SKM-1 treated with dmso at 0.1 percent for 144 hours (cell line): ENCODE results near the gene TANK.
A peak's percentile ranks its signal among the peaks of the same experiment; 100 is the strongest.
"Not testable (repeated sequence)": the region's sequence is repeated elsewhere in the genome, so short reads cannot be mapped to it uniquely, and the experiment has no call there.

Source experiments
- DNase-seq: peaks from one replicate; lab custom pipeline; 2025; ENCODE audit not compliant: unreplicated experiment; lab: John Stamatoyannopoulos, UW

The TANK gene

DNA sequence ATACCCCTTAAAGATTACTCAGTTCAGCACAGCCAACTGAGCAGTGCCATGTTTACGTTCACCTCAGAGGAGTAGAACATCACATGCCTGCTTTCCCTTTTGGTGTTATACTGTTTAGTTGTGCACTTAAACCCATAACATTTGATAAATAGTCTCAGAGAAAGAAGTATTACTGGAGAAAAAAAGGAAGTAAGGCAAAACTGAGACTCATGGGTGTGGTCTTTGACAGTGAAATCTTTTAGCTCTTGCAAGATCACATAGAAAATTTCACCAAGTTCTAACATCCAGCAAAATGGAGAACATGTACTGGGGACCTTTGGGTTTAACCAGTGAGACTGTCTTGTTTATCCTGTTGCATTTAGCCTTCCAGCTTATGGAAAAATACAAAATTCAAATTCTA lies 5.6 kb downstream of the TANK start:
- peak; percentile 85 for DNase-seq

DNA sequence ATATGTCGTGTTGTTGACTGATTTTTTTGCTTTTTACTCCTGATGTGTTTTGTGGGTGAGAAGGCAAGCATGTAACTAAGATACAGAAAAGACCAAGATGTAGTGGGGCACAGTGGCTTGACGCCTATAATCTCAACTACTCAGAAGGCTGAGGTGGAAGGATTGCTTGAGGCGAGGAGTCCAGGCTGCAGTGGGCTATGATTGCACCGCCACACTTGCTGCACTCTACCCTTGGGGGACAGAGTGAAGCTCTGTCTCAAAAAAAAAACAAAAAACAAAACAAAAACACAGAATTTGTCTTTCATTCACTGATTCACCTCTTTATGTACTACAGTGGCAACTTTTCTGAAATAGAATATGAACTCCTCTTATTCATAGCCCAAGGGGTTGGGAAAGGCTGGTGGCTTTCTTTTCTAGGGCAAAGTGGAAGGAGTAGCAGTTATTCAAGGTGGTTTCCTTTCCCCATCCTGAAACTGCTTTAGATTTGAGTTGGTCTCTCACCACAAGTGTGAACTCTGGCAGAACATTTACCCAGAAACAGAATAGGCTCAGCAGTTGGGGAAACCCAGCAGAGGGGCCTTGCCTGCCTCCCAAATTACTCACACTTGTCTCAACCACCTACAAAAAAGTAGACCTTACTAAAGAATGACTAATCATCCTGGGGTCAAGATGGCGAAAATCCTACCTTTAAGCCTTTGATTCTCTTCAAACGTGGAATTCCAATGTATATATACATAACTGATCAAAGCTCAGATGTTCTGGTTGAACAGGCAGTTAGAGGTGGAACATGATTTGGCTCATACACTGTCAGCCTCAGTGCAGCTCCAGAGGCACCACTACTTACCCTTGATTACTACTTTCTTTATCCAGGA lies 6.5 kb downstream of the TANK start:
- DNase-seq, result no peak

DNA sequence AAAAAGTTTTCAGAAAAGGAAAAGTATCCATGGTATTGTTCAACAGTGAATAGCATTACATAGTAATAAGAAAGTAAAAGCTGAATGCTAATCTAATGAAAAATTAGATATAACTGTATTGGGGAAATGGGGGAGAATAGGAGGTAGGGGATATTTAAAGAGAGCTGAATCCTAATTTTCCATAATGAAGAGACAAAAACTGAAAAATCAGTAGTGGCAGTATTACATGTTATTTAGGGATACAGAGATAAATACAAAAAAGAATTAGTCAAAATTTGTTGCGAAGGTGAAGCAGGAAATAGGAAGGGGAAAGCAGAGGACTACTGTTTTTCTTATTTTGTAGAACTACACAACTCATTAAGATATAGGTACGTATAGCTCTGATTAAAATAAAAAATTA lies 9.1 kb downstream of the TANK start:
- DNase-seq, result no peak

DNA sequence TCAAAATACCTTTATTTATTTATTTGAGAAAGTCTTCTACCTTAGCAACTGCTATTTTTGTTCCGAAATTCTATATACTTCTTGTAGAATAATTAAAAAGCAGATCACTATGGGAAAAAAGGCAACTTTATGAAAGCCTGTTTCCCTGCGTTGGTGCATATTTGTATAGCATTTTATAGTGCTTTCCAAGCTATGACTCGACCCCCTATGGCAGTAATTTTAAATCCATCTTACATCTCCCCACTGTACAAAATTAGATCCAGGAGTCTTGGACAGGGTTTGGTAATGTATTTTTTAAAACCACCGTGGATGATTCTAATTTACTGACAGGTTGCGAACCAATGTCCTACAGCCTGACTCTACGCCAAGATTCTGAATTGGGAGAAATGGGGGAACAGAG lies 10.1 kb downstream of the TANK start:
- no peak for DNase-seq

DNA sequence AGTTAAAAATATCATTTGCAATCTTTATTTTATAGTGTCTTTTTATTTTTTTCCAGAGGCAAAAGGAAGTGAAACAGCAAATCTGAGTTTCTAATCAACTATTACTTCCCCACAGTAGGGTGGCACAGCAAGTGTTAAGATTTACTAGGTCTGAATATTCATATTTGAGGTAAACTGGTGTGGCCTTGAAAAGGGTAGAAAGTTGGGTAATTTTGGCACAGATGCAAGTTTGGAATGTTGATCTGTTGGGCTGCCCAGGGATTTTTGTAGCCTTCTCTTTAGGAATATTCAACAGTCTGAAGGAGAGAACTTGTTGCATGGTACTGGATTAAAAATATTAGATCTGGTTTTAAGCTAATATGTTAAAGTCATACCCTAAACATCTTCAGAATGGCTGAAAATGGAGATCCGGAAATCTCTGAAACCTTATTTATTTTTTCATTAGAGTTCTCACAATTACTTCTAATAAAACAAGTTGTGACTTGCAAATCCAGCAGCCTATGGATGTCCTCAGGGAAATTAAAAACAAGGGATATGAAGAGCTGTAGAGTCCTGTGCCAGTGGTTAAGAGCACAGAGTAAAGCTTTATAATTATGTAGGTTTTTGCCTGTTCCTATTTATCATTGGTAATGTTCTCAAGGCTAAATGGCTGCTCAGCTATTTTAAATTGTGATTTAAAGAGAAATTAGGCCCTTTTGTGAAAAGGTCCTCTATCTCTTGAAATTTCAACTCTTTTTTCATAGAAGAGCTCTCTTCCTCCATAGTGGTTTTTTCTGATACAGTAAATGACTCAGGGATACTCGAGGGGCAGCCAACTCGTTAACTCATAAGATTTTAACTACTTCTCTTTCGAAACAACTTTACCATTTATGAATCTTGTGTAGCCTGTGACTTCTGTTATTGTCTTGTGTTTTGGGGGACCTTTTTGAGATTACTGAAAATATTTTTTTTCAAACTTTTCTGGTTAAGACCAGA lies 11.0 kb downstream of the TANK start:
- DNase-seq, result no peak

DNA sequence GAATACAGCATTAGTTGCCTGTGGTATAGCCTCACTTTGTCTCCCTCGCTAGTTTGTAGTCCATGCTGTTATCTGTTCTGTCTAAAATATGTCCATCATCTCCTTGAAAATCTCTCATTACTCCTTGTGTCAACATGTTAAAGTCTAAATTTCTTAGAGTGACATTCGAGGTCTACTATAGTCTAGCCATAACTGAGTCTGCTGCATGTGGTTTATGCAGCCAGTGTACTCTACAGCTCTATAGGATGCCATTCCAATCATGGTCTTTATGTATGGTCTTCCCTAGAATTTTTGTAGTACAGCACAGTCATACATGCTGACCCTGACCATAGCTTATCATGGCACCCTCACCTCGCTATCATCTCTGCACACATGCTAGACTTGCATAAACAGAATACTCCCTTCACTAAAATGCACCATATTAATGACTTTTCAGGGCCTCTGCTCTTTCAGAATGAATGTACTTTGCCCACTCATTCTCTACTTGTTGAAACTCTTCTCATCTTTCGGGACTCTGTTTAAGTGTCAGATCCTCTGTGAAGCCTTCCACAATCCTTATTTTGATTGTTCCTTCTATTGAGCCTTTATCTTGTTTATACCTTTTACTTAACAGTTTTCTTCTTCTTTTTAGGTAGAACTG lies 12.8 kb downstream of the TANK start:
- no peak for DNase-seq

DNA sequence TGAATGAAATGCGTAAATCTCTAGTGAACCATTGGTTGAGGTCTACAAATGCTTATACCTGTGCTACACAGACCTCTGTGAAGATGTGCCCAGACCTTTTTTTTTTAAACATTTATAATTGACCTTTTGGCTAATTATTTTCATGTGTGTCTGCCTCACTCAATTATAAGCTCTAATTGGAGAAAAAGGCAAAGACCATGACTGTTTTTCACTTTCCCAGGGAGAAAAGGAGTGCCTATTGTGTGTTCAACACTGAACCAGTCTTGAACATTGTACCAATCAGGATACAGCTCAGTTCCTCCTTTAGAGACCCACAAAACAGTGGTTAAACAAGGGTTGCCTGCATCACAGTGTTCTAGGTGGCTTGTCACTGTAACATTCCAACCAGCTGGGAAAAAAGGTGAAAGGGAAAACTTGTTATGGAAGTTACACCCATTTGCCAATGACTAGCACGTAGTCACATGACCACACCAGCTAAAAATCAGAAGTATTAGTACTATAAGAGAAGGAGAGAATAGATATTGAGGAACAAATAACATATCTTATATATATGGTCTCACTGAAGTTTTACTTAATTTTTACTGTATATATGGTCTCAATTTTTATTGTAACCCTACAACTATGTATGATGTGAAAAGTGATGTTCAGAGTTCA lies 13.4 kb downstream of the TANK start:
- DNase-seq, result no peak

DNA sequence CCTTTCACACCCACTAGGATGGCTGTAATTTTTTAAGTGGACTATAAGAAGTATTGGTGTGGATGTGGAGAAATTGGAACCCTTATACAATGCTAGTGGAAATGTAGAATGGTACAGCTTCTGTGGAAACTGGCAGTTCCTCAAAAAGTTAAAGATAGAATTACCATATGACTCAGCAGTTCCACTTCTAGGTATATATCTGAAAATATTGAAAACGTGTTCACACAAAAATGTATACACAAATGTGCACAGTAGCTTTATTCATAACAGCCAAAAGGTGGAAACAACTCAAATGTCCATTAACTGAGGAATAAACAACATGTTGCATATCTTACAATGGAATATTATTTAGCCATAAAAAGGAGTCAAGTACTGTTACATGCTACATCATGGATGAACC lies 17.7 kb downstream of the TANK start:
- DNase-seq, result peak; percentile 37

DNA sequence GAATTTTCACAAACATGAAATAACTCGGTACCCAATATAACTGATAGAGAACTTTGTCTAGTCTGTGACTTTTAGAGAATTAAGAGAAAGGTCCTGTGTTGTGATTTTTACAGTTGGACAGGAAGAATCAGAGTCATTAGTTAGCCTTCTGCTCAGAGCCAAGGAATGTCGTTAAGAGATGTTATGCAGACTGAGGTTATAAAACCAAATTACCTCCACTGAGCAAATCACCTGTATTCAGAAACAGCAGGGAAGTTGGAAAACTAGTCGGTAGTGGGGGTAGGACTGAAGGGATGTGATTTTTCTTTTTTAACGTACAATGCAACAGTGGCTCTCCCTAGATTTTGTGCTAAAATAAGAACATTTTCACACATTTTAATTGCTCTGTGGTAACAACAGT lies 18.5 kb downstream of the TANK start:
- DNase-seq, result no peak

DNA sequence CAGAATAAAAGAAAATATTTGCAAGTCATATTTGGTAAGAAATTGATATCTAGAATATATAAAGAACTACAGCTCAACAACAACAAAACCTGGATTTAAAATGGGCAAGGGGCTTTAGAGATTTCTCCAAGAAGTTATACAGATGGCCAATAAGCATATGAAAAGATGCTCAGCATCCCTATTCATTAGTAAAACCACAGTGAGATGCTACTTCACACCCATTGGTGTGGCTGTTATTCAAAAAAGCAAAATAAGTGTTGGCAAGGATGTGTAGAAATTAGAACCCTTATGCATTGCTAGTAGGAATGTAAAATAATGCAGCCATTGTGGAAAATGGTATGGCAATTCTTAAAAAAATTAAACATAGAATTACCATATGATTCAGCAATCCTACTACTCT lies 29.8 kb downstream of the TANK start:
- DNase-seq, result no peak

DNA sequence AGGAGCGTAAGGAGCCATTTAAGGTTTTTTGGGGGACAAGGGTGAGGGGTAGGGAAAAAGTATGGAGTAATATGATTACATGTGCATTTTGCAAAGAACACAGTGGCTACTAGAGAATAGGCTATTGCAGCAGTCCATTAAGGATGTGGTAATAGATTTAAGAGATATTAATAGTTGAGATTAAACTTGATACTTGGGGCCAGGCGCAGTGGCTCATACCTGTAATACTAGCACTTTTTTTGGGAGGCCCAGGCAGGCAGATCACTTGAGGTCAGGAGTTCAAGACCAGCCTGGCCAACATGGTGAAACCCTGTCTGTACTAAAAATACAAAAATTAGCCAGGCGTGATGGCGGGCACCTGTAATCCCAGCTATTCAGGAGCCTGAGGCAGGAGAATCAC lies 35.4 kb downstream of the TANK start:
- not testable (repeated sequence) for DNase-seq

DNA sequence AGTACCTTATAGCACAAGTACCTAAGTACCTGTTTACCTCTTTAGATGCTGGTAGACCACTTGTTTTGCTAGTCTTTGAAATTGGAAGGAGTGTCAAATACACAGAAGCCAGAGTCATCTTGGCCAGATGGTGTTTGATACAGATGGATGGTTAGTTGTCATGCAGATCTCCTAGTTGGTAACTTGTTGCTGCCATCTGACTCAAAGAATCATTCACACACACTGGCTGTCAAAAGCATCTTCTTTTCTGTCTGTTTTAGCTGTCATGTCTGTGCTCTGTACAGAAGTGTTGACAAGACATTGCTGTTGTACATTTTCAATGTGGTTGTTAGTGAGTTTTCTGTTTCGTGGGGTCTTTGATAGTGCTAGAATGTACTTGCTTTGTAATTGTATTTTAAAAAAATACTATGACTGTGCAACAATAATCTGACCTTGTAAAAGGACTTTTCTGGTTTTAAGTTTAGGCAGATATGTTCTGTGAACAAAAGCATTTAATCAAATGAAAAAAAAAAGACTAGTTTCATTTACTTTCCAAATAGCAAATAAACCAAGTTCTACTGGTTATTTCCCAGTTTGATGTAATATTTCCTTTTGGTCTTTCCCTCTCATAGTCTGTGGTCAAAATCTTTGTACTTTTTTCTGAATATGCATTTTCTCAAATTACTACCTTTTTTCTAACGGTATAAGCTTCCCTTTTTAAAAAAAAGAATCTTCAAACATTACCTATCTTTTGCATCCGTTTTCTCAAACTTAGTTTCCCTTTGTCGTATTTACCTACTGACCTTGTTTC lies 39.9 kb downstream of the TANK start:
- no peak for DNase-seq

DNA sequence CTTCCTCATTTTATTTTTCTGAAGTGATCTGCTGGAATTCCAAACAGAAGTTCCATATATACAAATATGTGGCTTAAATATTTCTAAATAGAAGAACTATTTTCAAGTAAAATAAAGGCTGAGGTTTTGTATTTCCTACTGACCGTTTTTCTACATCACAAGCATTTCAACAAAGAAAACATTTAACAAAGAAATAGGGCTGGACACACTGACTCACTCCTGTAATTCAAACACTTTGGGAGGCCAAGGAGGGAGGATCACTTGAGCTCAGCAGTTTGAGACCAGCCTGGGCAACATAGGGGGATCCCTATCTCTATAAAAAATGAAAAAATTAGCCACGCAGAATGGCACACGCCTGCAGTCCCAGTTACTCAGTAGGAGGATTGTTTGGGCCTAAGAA lies 44.6 kb downstream of the TANK start:
- DNase-seq, result no peak

DNA sequence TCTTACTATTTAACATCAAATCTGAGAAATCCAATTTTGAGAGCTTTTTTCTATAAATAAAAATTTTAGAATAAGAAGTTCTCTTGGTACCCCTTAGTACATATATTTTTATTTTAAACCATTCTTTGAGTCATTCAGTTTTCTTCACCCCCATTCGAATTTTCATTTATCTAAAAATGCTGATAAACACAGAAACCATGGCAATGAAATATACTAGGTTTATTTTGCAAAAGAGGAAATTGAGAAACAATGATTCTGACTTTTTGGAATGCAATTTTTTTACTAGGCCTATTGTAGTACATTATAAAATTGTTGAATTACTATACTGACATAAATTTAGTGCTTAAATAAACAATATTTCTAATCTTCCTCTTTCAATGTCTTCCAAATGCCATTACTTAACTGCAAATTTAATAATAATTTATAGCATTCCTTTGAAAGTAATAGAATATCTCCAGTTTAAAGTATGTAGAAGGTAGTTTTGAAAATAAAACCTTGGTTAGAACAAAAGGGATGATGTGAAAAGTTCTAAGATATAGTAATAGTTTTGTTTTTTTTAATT lies 46.3 kb downstream of the TANK start:
- DNase-seq, result no peak

DNA sequence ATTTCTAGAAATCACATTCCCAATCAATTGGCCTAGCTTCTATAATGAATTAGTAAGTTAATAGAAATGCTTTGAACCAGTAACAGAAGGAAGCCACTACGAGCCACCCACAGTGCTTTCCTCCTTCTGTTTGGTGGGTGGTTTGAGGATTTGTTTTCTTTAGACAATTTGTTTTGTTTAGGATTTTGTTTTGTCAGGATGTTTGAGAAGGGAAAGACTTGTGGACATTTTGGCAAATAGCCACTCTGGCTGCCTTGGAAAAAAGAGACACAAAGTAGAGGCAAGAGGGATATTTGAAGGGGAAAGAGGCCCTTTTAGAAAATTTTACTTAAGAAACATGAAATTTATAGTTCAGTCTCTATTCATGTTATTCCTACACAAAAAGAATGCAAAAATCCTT lies 47.7 kb downstream of the TANK start:
- DNase-seq, result no peak

DNA sequence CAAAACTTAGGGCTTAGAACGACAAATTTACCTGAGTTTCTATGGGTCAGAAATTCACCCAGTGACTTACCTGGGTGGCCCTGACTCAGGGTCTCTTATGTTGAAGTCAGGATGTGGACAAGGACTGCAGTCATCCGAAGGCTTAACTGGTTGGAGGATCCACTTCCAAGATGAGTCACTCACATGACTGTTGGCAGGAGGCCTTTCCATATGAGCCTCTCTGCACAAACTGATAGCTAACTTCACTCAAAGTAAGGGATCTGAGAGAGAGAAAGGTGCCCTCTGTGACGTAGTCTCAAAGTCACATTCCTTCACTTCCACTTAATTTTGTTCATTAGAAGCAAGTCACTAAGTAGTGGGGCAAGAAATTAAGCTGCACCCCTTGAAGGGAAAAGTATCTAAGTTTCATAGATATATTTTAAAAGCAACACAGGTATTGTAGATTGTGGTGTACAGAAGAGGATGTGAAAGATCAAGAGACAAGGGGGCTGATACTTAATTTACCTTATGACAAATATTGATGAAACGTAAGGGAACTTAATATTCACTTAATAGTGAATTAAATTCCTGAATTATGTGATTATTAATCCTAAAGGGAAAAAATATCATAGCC lies 48.4 kb downstream of the TANK start:
- no peak for DNase-seq

DNA sequence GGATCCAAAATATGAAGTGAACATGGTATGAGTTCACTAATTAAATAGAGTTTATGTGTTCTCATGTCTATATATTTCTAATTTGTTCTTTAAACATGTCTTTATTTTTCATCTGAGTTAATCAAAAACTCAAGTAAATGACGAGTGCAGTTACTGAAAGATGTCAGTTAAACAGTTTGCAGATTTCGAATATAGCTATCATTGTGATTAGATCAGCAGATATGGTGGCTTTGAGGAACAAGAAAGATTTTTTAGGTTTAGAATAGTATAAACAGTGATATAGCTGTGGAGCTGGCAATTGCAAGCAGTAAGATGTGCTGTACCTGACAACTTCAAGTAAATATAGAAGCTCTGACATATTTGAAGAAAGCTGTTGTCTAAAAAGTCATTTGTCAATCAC lies 49.7 kb downstream of the TANK start:
- no peak for DNase-seq

DNA sequence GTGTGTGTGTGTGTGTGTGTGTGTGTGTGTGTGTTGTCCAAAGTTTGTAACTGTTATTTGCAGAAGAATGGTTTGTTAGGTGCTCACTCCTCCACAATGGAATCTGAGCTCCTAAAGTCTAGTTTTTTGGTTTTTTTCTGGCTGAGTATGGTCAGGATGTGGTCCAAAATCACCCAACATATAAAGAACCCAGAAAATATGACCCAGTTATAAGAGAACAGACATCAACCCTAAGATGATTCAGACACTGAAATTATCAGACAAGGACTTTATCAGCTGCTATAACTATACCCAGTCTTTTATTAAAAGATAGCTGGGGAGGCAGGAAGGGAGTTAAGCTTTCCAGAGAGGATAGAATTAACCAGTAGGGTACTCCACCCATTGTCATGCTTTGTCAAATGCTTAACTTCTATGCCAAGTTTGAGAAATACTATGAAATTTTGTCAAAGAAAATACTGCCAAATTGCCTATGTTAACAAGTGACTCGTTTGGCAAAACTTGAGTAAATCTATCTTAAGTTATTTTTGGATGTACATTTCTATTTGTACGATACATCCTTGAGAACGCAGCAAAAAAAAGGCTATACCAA lies 57.5 kb downstream of the TANK start:
- no peak for DNase-seq

DNA sequence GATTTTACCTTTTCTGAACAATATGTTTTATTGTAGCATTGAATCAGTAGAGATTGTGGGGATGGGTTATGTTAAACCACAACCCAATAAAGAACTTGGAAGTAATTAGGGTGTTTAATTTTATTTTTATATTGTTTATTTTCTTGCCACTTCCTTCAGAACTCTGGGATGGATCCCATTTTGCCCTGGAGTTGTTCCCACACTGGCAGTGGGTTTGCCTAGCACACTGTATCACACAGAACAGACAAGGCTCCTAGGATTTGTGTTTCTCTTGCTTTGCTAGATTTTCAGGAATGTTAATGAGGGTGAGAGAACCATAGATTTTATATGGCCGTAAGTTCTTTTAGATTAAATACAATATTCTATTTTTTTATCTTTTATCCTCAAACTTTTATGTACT lies 59.0 kb downstream of the TANK start:
- no peak for DNase-seq
